H9 (cell line): ENCODE measurements around the gene NYAP1. TPM values are rescaled to one million over a fixed set of nuclear protein-coding genes. Genes with fewer than 3 reads are reported as not detected.

Source experiments
- DNase-seq: peaks from one replicate; pipeline ENCODE4 v3.0.0-alpha.2; 2017
- H2AFZ ChIP-seq: one replicate; pipeline ENCODE4 v1.6.1; 2013; ENCODE audit warnings: mild to moderate bottlenecking, low read length, control low read depth, moderate library complexity
- H2AK5ac ChIP-seq: 2 replicates; pipeline ENCODE4 v1.6.1; 2013; ENCODE audit warnings: low read length, control low read depth, mixed read lengths; ENCODE audit not compliant: insufficient read length
- H2BK120ac ChIP-seq: one replicate; pipeline ENCODE4 v1.6.1; 2013; ENCODE audit warnings: low read depth, mild to moderate bottlenecking, low read length, control low read depth, inconsistent platforms; ENCODE audit not compliant: poor library complexity, severe bottlenecking
- H2BK12ac ChIP-seq: 2 replicates; pipeline ENCODE4 v1.6.1; 2013; ENCODE audit warnings: low read length, control low read depth, mixed read lengths, low read depth; ENCODE audit not compliant: insufficient read length
- H2BK15ac ChIP-seq: 2 replicates; pipeline ENCODE4 v1.6.1; 2013; ENCODE audit warnings: low read depth, low read length, control low read depth
- H2BK20ac ChIP-seq: one replicate; pipeline ENCODE4 v1.6.1; 2013; ENCODE audit warnings: low read depth, mild to moderate bottlenecking, low read length, control low read depth, inconsistent platforms; ENCODE audit not compliant: poor library complexity, severe bottlenecking
- H2BK5ac ChIP-seq: 2 replicates; pipeline ENCODE4 v1.6.1; 2013; ENCODE audit warnings: low read length, control low read depth, mixed read lengths; ENCODE audit not compliant: insufficient read length
- H3K14ac ChIP-seq: 2 replicates; pipeline ENCODE4 v1.6.1; 2013; ENCODE audit warnings: low read length, control low read depth; ENCODE audit not compliant: insufficient read depth
- H3K18ac ChIP-seq: 2 replicates; pipeline ENCODE4 v1.6.1; 2013; ENCODE audit warnings: low read depth, mild to moderate bottlenecking, mixed read lengths, low read length, control low read depth; ENCODE audit not compliant: insufficient read length
- H3K23ac ChIP-seq: 2 replicates; pipeline ENCODE4 v1.6.1; 2013; ENCODE audit warnings: low read length, control low read depth, mixed read lengths, low read depth; ENCODE audit not compliant: insufficient read length
- H3K23me2 ChIP-seq: 2 replicates; pipeline ENCODE4 v1.6.1; 2013; ENCODE audit warnings: low read depth, mild to moderate bottlenecking, mixed read lengths, low read length, control low read depth; ENCODE audit not compliant: insufficient read length, poor library complexity, severe bottlenecking
- H3K27ac ChIP-seq: 2 replicates; pipeline ENCODE4 v1.5.1; 2013; ENCODE audit warnings: low read length, control low read depth, mixed read lengths, low read depth; ENCODE audit not compliant: insufficient read length
- H3K27me3 ChIP-seq: 2 replicates; pipeline ENCODE4 v1.6.1; 2013; ENCODE audit warnings: low read length, control low read depth, inconsistent platforms; ENCODE audit not compliant: insufficient read depth
- H3K4ac ChIP-seq: 2 replicates; pipeline ENCODE4 v1.6.1; 2013; ENCODE audit warnings: low read depth, mild to moderate bottlenecking, control low read depth, inconsistent platforms, low read length, moderate library complexity
- H3K4me1 ChIP-seq: 2 replicates; pipeline ENCODE4 v1.6.1; 2013; ENCODE audit warnings: low read length, control low read depth, inconsistent platforms; ENCODE audit not compliant: insufficient read depth
- H3K4me2 ChIP-seq: 2 replicates; pipeline ENCODE4 v1.6.1; 2013; ENCODE audit warnings: low read length, control low read depth, mixed read lengths; ENCODE audit not compliant: insufficient read length, insufficient read depth
- H3K56ac ChIP-seq: 2 replicates; pipeline ENCODE4 v1.6.1; 2013; ENCODE audit warnings: low read depth, mild to moderate bottlenecking, mixed read lengths, low read length, control low read depth; ENCODE audit not compliant: insufficient read length
- H3K79me1 ChIP-seq: 2 replicates; pipeline ENCODE4 v1.6.1; 2013; ENCODE audit warnings: low read depth, mild to moderate bottlenecking, moderate library complexity, low read length, control low read depth, inconsistent platforms; ENCODE audit not compliant: insufficient read depth, poor library complexity, severe bottlenecking
- H3K79me2 ChIP-seq: 2 replicates; pipeline ENCODE4 v1.6.1; 2013; ENCODE audit warnings: low read length, control low read depth, inconsistent platforms; ENCODE audit not compliant: insufficient read depth
- H3K9ac ChIP-seq: 2 replicates; pipeline ENCODE4 v1.6.1; 2013; ENCODE audit warnings: low read length, control low read depth, mixed read lengths; ENCODE audit not compliant: insufficient read length; ENCODE audit errors: extremely low read depth
- H3K9me3 ChIP-seq: one replicate; pipeline ENCODE4 v1.6.1; 2013; ENCODE audit warnings: low read depth, low read length, inconsistent platforms; ENCODE audit not compliant: control insufficient read depth
- H3T11ph ChIP-seq: one replicate; pipeline ENCODE4 v1.6.1; 2013; ENCODE audit warnings: mild to moderate bottlenecking, low read length, control low read depth, inconsistent platforms
- H4K20me1 ChIP-seq: one replicate; pipeline ENCODE4 v1.6.1; 2013; ENCODE audit not compliant: control insufficient read depth, insufficient read length, insufficient read depth
- H4K5ac ChIP-seq: 2 replicates; pipeline ENCODE4 v1.6.1; 2013; ENCODE audit warnings: low read depth, mild to moderate bottlenecking, mixed read lengths, low read length, control low read depth; ENCODE audit not compliant: insufficient read length
- H4K8ac ChIP-seq: replicated peaks from 2 replicates; pipeline ENCODE4 v1.6.1; 2013; ENCODE audit warnings: low read length, control low read depth, mixed read lengths, low read depth; ENCODE audit not compliant: insufficient read length
- H4K91ac ChIP-seq: 2 replicates; pipeline ENCODE4 v1.6.1; 2013; ENCODE audit warnings: low read depth, mild to moderate bottlenecking, moderate library complexity, mixed read lengths, low read length, control low read depth; ENCODE audit not compliant: insufficient read length
- H3K27ac Mint-ChIP-seq, 3 experiments: 2 replicates in 2 of 3; 3 replicates in 1 of 3; pipeline ENCODE4 v1.8.0; 2020 to 2021; ENCODE audit warnings: mixed read lengths in 3 of 3, mild to moderate bottlenecking in 1 of 3, moderate library complexity in 1 of 3
- H3K27me3 Mint-ChIP-seq: 2 replicates; pipeline ENCODE4 v1.8.0; 2021; ENCODE audit warnings: low read depth, mild to moderate bottlenecking, moderate library complexity, mixed read lengths
- H3K36me3 Mint-ChIP-seq, 3 experiments: 2 replicates in 2 of 3; 3 replicates in 1 of 3; pipeline ENCODE4 v1.8.0; 2020 to 2021; ENCODE audit warnings: low read depth in 3 of 3, mixed read lengths in 3 of 3; ENCODE audit not compliant: insufficient read depth in 1 of 3
- H3K4me1 Mint-ChIP-seq, 2 experiments: 2 replicates each; pipeline ENCODE4 v1.8.0; 2020; ENCODE audit warnings: mixed read lengths in 2 of 2
- H3K4me3 Mint-ChIP-seq, 2 experiments: 2 replicates in 1 of 2; 3 replicates in 1 of 2; pipeline ENCODE4 v1.8.0; 2020 to 2021; ENCODE audit warnings: mild to moderate bottlenecking in 2 of 2, mixed read lengths in 2 of 2, moderate library complexity in 1 of 2
- H3K9me3 Mint-ChIP-seq, 2 experiments: 2 replicates in 1 of 2; 3 replicates in 1 of 2; pipeline ENCODE4 v1.8.0; 2020; ENCODE audit warnings: mild to moderate bottlenecking in 2 of 2, mixed read lengths in 2 of 2, moderate library complexity in 1 of 2
- WGBS: extraction: QIAGEN DNeasy Blood & Tissue Kit; methylation state at CpG from one replicate; pipeline ENCODE4 v1.1.7; 2013; ENCODE audit warnings: missing lambda C conversion rate, low lambda C conversion rate, mixed read lengths; ENCODE audit not compliant: insufficient read length; ENCODE audit errors: extremely low coverage; 5-methylcytosine and 5-hydroxymethylcytosine counted together
- total RNA-seq: library from RNA; stranded (reverse); gene quantifications from 2 replicates; pipeline ENCODE4 v1.2.1, GENCODE V29; 2021
- TF ChIP-seq, protein P1 (sequence below): fragments of 200-600 bp; sonication (generic); conservative IDR thresholded peaks from 3 replicates; pipeline ENCODE4 v1.8.0; 2021; ENCODE audit warnings: antibody characterized with exemption, mild to moderate bottlenecking

NYAP1 gene
- total RNA-seq, 1 experiment from 2014 or later = 3.2 TPM

DNA sequence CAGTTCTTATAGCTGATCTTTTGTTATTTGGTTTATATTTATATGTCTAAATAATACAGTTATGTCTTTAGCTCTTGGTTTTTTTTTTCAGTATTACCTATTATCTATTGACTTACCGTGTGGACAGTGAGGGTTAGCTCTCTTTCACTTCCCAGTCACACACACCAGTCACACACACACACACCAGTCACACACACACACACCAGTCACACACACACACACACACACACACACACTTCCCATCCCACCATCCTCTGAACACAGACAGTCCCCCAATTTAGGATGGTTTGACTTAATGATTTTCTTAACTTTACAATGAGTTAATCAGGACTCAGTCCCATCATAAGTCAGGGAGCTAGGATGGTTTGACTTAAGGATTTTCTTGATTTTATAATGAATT, 36.4 kb downstream of the NYAP1 start:
- Histone ChIP-seq H3K23me2 (no peaks in the 10 kb centered on the region), H2BK20ac (no peak overlapping the region), H2AFZ (no peak overlapping the region), H3K56ac (no peak overlapping the region), H3K4ac (no peak overlapping the region), H2BK15ac (no peak overlapping the region), H3K27me3 (no peaks in the 10 kb centered on the region), H4K5ac (no peak overlapping the region), H3K79me1 (no peaks in the 10 kb centered on the region), H2AK5ac (no peak overlapping the region), H4K8ac (no peak overlapping the region), H3K79me2 (no peaks in the 10 kb centered on the region), H3K4me2 (no peak overlapping the region), H2BK5ac (no peak overlapping the region), H3K9me3 (no peaks in the 10 kb centered on the region), H4K20me1 (no peaks in the 10 kb centered on the region), H3K4me1 (no peaks in the 10 kb centered on the region), H3K18ac (no peak overlapping the region), H3K27ac (no peak overlapping the region), H3K23ac (no peak overlapping the region), H2BK12ac (no peak overlapping the region), H3T11ph (no peak overlapping the region), H3K9ac (no peak overlapping the region), H2BK120ac (no peak overlapping the region), H3K14ac (no peak overlapping the region), H4K91ac (no peak overlapping the region)
- H3K27ac Mint-ChIP-seq = no peak overlapping the region
- no peaks in the 10 kb centered on the region; a peak in 2 of 7 replicates for H3K36me3 Mint-ChIP-seq
- H3K4me3 Mint-ChIP-seq = no peak overlapping the region
- H3K9me3 Mint-ChIP-seq = peaks cover 10 to 19% of the 10 kb centered on the region in 2 experiments
- peaks cover 3 to 6% of the 10 kb centered on the region in 2 experiments; a peak in 3 of 4 replicates for H3K4me1 Mint-ChIP-seq
- DNase-seq = no peak
- whole genome bisulfite sequencing = no CpG with 5 or more reads among the region's 1 CpG
- H3K27me3 Mint-ChIP-seq = peaks cover 3% of the 10 kb centered on the region; the same call in 1 of the 2 replicates
- TF ChIP-seq, protein P1, sequence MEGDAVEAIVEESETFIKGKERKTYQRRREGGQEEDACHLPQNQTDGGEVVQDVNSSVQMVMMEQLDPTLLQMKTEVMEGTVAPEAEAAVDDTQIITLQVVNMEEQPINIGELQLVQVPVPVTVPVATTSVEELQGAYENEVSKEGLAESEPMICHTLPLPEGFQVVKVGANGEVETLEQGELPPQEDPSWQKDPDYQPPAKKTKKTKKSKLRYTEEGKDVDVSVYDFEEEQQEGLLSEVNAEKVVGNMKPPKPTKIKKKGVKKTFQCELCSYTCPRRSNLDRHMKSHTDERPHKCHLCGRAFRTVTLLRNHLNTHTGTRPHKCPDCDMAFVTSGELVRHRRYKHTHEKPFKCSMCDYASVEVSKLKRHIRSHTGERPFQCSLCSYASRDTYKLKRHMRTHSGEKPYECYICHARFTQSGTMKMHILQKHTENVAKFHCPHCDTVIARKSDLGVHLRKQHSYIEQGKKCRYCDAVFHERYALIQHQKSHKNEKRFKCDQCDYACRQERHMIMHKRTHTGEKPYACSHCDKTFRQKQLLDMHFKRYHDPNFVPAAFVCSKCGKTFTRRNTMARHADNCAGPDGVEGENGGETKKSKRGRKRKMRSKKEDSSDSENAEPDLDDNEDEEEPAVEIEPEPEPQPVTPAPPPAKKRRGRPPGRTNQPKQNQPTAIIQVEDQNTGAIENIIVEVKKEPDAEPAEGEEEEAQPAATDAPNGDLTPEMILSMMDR = no peak
